Activated CD8-positive, alpha-beta memory T cell treated with anti-CD3 and anti-CD28 coated beads, Interleukin-2, amount 50 U/mL, for 1 hour (primary cell): ENCODE measurements around the gene VEGFD.
"Not testable (repeated sequence)": the region's sequence is repeated elsewhere in the genome, so short reads cannot be mapped to it uniquely, and the experiment has no call there.

Experiments used
- DNase-seq: peaks from one replicate; pipeline ENCODE4 v3.0.0-alpha.2; 2020; ENCODE audit errors: extremely low read depth

The VEGFD gene

GRCh38 chrX:15305899-15306298 is 78.3 kb downstream of the VEGFD start:
- DNase-seq, result not testable (repeated sequence)

GRCh38 chrX:15301924-15302323 is 82.3 kb downstream of the VEGFD start:
- no peak for DNase-seq

GRCh38 chrX:15299941-15300851 is 84.0 kb downstream of the VEGFD start:
- DNase-seq, result no peak

GRCh38 chrX:15298780-15299179 is 85.4 kb downstream of the VEGFD start:
- no peak for DNase-seq

- DNase-seq, result no peak
These were observed 86.0 kb downstream of the VEGFD start for GRCh38 chrX:15298201-15298600.
